K562 (cell line): ENCODE data around the gene MOCOS.

ENCODE experiments used
- CBFB ChIP-seq: sonication (generic); formaldehyde crosslinking; IDR thresholded peaks from 2 replicates; pipeline ENCODE4 v1.4.0; 2020; ENCODE audit warnings: mild to moderate bottlenecking, missing genetic modification reagents
- EP300 ChIP-seq: IDR thresholded peaks from 2 replicates; pipeline ENCODE4 v1.6.1; 2012; ENCODE audit warnings: low read length, improper control_type of control experiment
- GABPB1 ChIP-seq: sonication (generic); formaldehyde crosslinking; IDR thresholded peaks from 2 replicates; pipeline ENCODE4 v1.8.0; 2022; ENCODE audit warnings: mild to moderate bottlenecking, missing genetic modification reagents
- ILF3 ChIP-seq: fragments of 450-650 bp; IDR thresholded peaks from 2 replicates; pipeline ENCODE4 v1.6.1; 2018; ENCODE audit warnings: antibody characterized with exemption, mild to moderate bottlenecking, moderate library complexity, borderline replicate concordance
- KLF13 ChIP-seq: fragments of 450-650 bp; IDR thresholded peaks from 2 replicates; pipeline ENCODE4 v1.6.1; 2016; ENCODE audit warnings: missing genetic modification characterization, low read depth, mild to moderate bottlenecking, missing compliant biosample characterization, moderate library complexity, borderline replicate concordance
- RAD21 ChIP-seq, 2 experiments: fragments of 250-450 bp in 1 of 2; fragments of 450-650 bp in 1 of 2; sonication (Bioruptor Pico) in 1 of 2; formaldehyde crosslinking in 1 of 2; IDR thresholded peaks in 1 of 2; conservative IDR thresholded peaks in 1 of 2; 2 replicates each; pipeline versions ENCODE4 v1.4.0 to v1.8.0; 2020 to 2022; ENCODE audit warnings: mild to moderate bottlenecking in 2 of 2, moderate library complexity in 1 of 2
- TAF1 ChIP-seq: IDR thresholded peaks from 2 replicates; pipeline ENCODE4 v1.6.1; 2011; ENCODE audit warnings: mild to moderate bottlenecking, low read length, moderate library complexity; ENCODE audit not compliant: insufficient read depth, control insufficient read depth, severe bottlenecking; ENCODE audit errors: extremely low read depth
- TOE1 ChIP-seq, 2 experiments: fragments of 450-650 bp in 1 of 2; sonication (generic) in 1 of 2; formaldehyde crosslinking in 1 of 2; IDR thresholded peaks; 2 replicates each; pipeline versions ENCODE4 v1.7.1 to v1.8.0; 2016 to 2022; ENCODE audit warnings: borderline replicate concordance in 2 of 2, mild to moderate bottlenecking in 2 of 2, antibody characterized with exemption in 1 of 2, inconsistent platforms in 1 of 2, low read depth in 1 of 2, missing genetic modification reagents in 1 of 2, moderate library complexity in 1 of 2
- TF ChIP-seq, protein P1 (sequence below): sonication (generic); IDR thresholded peaks from 2 replicates; pipeline ENCODE4 v1.6.1; 2016
- TF ChIP-seq, protein P2 (sequence below), 3 experiments: IDR thresholded peaks in 2 of 3; conservative IDR thresholded peaks in 1 of 3; 2 replicates each; pipeline ENCODE4 v1.5.1; 2011 to 2012; ENCODE audit warnings: low read length in 3 of 3, mild to moderate bottlenecking in 3 of 3, control low read depth in 2 of 3, improper control_type of control experiment in 1 of 3, inconsistent platforms in 1 of 3, low read depth in 1 of 3, mixed read lengths in 1 of 3, moderate library complexity in 1 of 3; ENCODE audit not compliant: insufficient read depth in 2 of 3

DNA sequence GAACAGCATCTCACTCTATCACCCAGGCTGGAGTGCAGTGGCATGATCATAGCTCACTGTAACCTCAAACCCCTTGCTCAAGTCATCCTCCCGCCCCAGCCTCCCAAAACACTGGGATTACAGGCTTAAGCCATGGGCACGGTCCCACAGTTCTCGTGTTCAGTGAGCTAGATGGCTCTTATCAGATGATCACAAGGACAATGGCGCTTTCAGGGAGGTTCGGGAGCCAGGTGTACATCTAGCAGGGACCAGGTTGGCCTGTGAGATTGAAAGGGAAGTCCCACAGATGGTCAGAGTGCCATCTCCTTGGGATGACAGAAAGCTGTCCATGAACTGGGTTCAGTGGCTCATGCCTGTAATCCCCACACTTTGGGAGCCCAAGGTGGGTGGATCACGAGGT is 96.2 kb downstream of the MOCOS start:
- TF ChIP-seq, protein P1, sequence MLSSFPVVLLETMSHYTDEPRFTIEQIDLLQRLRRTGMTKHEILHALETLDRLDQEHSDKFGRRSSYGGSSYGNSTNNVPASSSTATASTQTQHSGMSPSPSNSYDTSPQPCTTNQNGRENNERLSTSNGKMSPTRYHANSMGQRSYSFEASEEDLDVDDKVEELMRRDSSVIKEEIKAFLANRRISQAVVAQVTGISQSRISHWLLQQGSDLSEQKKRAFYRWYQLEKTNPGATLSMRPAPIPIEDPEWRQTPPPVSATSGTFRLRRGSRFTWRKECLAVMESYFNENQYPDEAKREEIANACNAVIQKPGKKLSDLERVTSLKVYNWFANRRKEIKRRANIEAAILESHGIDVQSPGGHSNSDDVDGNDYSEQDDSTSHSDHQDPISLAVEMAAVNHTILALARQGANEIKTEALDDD: no peak
- TF ChIP-seq TAF1 (no peak), ILF3 (no peak), GABPB1 (CRISPR knock-in tag) (no peak), KLF13 (tag) (no peak), CBFB (CRISPR knock-in tag) (no peak), TOE1 (IDR thresholded peaks at IDR 0.05; ENCODE audit: borderline replicate concordance) (no peak), TOE1 (CRISPR knock-in tag; IDR thresholded peaks at IDR 0.05; ENCODE audit: borderline replicate concordance, low read depth) (no peak), RAD21 (CRISPR knock-in tag; conservative IDR thresholded peaks at IDR 0.05 in 1 of 2, IDR thresholded peaks at IDR 0.05 in 1 of 2) (no peak), EP300 (no peak)
- TF ChIP-seq, protein P2, sequence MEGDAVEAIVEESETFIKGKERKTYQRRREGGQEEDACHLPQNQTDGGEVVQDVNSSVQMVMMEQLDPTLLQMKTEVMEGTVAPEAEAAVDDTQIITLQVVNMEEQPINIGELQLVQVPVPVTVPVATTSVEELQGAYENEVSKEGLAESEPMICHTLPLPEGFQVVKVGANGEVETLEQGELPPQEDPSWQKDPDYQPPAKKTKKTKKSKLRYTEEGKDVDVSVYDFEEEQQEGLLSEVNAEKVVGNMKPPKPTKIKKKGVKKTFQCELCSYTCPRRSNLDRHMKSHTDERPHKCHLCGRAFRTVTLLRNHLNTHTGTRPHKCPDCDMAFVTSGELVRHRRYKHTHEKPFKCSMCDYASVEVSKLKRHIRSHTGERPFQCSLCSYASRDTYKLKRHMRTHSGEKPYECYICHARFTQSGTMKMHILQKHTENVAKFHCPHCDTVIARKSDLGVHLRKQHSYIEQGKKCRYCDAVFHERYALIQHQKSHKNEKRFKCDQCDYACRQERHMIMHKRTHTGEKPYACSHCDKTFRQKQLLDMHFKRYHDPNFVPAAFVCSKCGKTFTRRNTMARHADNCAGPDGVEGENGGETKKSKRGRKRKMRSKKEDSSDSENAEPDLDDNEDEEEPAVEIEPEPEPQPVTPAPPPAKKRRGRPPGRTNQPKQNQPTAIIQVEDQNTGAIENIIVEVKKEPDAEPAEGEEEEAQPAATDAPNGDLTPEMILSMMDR (IDR thresholded peaks at IDR 0.05 in 2 of 3, conservative IDR thresholded peaks at IDR 0.05 in 1 of 3; ENCODE audit: insufficient read depth in 2 of 3, low read depth in 1 of 3, low read length in 3 of 3): no peak
